ENCODE results near the gene CRABP1. TPM values are rescaled to one million over a fixed set of nuclear protein-coding genes. Genes with fewer than 3 reads are reported as not detected.
A peak's percentile ranks its signal among the peaks of the same experiment; 100 is the strongest.

The CRABP1 gene
- polyA plus RNA-seq (7.0 and 8.7 TPM in 2 replicates), polyA minus RNA-seq (1.7 and 3.2 TPM in 2 replicates)

DNA sequence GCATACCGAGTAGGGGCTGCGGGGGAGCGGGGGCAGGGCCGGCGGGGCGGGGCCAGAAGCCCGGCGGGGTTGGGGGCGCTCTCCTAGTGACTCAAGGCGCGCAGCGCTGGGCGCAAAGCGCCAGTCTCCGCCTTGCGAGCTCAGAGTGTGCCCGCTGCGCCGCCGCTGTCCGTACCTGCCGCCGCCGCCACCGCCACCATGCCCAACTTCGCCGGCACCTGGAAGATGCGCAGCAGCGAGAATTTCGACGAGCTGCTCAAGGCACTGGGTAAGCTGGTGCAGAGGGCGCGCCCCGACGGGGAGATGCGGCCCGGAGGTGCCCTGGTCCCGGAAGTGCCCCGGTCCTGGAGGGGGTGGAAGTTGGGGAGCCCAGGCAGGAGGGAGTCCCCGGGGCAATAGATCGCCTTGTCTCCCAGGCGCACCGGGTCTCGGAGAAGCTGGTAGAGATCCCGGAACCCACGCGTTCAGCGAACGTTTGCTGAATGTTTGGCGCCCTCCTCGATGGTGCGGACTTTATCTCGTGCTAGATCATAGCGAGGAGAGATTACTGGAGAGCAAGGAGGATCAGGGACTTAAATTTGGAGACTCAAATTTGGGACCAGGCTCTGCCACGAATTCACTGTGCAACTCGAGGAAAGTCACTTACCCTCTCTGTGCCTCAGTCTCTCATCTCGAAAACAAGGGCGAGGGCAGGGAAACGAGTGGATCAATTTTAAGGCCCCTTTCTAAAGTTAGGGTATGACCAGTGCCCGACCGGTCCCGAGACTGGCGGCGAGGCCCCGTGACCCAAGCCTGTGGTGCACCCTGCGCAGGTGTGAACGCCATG, at the start of gene CRABP1:
Gene CRABP1, plus strand, starts transcription at position 123 of the 826 bp plus-strand sequence. Its CDS starts 76 bp downstream, at position 199.
- Histone ChIP-seq H3K27ac (ENCODE audit: low read length) (no peak within 1 kb of the TSS), H3K4me2 (ENCODE audit: low read length) (peak within 1 kb of the TSS; percentile 58), H3K79me2 (replicated peaks; ENCODE audit: insufficient read depth, low read length) (no peaks in the 10 kb centered on the region), H2AFZ (ENCODE audit: low read depth, low read length) (peak within 1 kb of the TSS; percentile 21), H3K27me3 (ENCODE audit: insufficient read depth, low read depth, low read length) (peaks cover 49% of the 10 kb centered on the region), H3K9ac (ENCODE audit: low read length) (peak within 1 kb of the TSS; percentile 35), H3F3A (ENCODE audit: insufficient read depth, low read length, poor library complexity, severe bottlenecking) (no peaks in the 10 kb centered on the region), H3K4me3 (ENCODE audit: low read length) (peak within 1 kb of the TSS; percentile 65), H3K36me3 (ENCODE audit: insufficient read depth, low read length) (no peaks in the 10 kb centered on the region), H4K20me1 (ENCODE audit: insufficient read depth) (no peaks in the 10 kb centered on the region), H3K9me3 (ENCODE audit: low read length) (no peaks in the 10 kb centered on the region), H3K9me2 (ENCODE audit: insufficient read depth, low read length) (no peaks in the 10 kb centered on the region)
- TF ChIP-seq, protein P1, sequence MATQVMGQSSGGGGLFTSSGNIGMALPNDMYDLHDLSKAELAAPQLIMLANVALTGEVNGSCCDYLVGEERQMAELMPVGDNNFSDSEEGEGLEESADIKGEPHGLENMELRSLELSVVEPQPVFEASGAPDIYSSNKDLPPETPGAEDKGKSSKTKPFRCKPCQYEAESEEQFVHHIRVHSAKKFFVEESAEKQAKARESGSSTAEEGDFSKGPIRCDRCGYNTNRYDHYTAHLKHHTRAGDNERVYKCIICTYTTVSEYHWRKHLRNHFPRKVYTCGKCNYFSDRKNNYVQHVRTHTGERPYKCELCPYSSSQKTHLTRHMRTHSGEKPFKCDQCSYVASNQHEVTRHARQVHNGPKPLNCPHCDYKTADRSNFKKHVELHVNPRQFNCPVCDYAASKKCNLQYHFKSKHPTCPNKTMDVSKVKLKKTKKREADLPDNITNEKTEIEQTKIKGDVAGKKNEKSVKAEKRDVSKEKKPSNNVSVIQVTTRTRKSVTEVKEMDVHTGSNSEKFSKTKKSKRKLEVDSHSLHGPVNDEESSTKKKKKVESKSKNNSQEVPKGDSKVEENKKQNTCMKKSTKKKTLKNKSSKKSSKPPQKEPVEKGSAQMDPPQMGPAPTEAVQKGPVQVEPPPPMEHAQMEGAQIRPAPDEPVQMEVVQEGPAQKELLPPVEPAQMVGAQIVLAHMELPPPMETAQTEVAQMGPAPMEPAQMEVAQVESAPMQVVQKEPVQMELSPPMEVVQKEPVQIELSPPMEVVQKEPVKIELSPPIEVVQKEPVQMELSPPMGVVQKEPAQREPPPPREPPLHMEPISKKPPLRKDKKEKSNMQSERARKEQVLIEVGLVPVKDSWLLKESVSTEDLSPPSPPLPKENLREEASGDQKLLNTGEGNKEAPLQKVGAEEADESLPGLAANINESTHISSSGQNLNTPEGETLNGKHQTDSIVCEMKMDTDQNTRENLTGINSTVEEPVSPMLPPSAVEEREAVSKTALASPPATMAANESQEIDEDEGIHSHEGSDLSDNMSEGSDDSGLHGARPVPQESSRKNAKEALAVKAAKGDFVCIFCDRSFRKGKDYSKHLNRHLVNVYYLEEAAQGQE (IDR thresholded peaks at IDR 0.05; ENCODE audit: borderline replicate concordance), result no peak
- no peak for TF ChIP-seq POLR2AphosphoS5 (IDR thresholded peaks at IDR 0.05)

DNA sequence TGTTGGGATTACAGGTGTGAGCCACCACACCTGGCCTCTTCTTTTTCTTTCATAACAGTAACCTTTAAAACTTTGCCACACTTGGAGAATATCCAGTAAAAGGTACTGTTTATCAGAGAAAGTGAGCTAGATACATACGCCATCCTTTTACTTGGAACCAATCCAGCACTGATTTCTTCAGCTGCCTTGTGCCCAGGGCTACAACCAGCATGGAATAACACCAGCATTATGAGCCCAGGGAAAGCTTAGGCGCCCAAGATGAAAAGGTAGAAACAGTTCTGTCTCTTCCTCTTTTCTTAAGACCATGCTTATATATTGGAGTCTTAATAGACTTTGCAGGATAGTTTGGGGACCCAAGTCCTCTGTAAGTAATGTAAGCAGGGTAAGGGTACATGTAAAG, 49.1 kb upstream of the CRABP1 start:
- no peak overlapping the region for H3K4me2 ChIP-seq (ENCODE audit: low read length)
- H3K4me3 ChIP-seq (ENCODE audit: low read length), result no peak overlapping the region
- H3K27ac ChIP-seq (ENCODE audit: low read length), result no peak overlapping the region
- no peak overlapping the region for H3K9ac ChIP-seq (ENCODE audit: low read length)
- H3K9me2 ChIP-seq (ENCODE audit: insufficient read depth, low read length), result no peaks in the 10 kb centered on the region
- no peaks in the 10 kb centered on the region for H3K79me2 ChIP-seq (replicated peaks; ENCODE audit: insufficient read depth, low read length)
- H3K27me3 ChIP-seq (ENCODE audit: insufficient read depth, low read depth, low read length), result no peaks in the 10 kb centered on the region
- H2AFZ ChIP-seq (ENCODE audit: low read depth, low read length), result no peak overlapping the region
- TF ChIP-seq TAF1 (IDR thresholded peaks at IDR 0.05; ENCODE audit: low read depth) (no peak), MXI1 (conservative IDR thresholded peaks at IDR 0.05; ENCODE audit: poor library complexity, severe bottlenecking) (no peak), EZH2 (IDR thresholded peaks at IDR 0.05; ENCODE audit: borderline replicate concordance, insufficient read depth, low read length, poor library complexity, severe bottlenecking) (no peak), SMC3 (conservative IDR thresholded peaks at IDR 0.05; ENCODE audit: poor library complexity) (no peak), POLR2AphosphoS5 (IDR thresholded peaks at IDR 0.05) (no peak), RAD21 (conservative IDR thresholded peaks at IDR 0.05) (no peak), EP300 (conservative IDR thresholded peaks at IDR 0.05; ENCODE audit: poor library complexity, severe bottlenecking) (no peak)
- TF ChIP-seq, protein P2, sequence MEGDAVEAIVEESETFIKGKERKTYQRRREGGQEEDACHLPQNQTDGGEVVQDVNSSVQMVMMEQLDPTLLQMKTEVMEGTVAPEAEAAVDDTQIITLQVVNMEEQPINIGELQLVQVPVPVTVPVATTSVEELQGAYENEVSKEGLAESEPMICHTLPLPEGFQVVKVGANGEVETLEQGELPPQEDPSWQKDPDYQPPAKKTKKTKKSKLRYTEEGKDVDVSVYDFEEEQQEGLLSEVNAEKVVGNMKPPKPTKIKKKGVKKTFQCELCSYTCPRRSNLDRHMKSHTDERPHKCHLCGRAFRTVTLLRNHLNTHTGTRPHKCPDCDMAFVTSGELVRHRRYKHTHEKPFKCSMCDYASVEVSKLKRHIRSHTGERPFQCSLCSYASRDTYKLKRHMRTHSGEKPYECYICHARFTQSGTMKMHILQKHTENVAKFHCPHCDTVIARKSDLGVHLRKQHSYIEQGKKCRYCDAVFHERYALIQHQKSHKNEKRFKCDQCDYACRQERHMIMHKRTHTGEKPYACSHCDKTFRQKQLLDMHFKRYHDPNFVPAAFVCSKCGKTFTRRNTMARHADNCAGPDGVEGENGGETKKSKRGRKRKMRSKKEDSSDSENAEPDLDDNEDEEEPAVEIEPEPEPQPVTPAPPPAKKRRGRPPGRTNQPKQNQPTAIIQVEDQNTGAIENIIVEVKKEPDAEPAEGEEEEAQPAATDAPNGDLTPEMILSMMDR (IDR thresholded peaks at IDR 0.05; ENCODE audit: poor library complexity, severe bottlenecking), result no peak
- TF ChIP-seq, protein P1 (IDR thresholded peaks at IDR 0.05; ENCODE audit: borderline replicate concordance), result no peak
- H4K20me1 ChIP-seq (ENCODE audit: insufficient read depth), result no peaks in the 10 kb centered on the region
- H3K36me3 ChIP-seq (ENCODE audit: insufficient read depth, low read length), result no peaks in the 10 kb centered on the region
- no peaks in the 10 kb centered on the region for H3F3A ChIP-seq (ENCODE audit: insufficient read depth, low read length, poor library complexity, severe bottlenecking)
- H3K9me3 ChIP-seq (ENCODE audit: low read length), result no peaks in the 10 kb centered on the region

All from neural cell (in vitro differentiated cells).